Body of pancreas (tissue), 4 donors: Measurements from ENCODE around the gene GDF7.

Experiments used
- CTCF ChIP-seq, 7 experiments: fragments of 450-650 bp in 4 of 7; fragments of 200-600 bp in 3 of 7; sonication (generic) in 3 of 7; IDR thresholded peaks; one replicate each; pipeline ENCODE4 v1.5.1; 2016 to 2019; ENCODE audit warnings: antibody characterized with exemption in 7 of 7
- POLR2A ChIP-seq, 3 donors: fragments of 450-650 bp; IDR thresholded peaks; one replicate each; pipeline ENCODE4 v1.6.1; 2016; ENCODE audit warnings: antibody characterized with exemption in 3 of 3, mild to moderate bottlenecking in 2 of 3

- no peak for TF ChIP-seq CTCF (IDR thresholded peaks at IDR 0.05)
- no peak for TF ChIP-seq POLR2A (IDR thresholded peaks at IDR 0.05)
Measured at GRCh38 chr2:20668871-20669475, 2.0 kb downstream of the GDF7 start.
